ENCODE data around the gene RBBP6. TPM values are rescaled to one million over a fixed set of nuclear protein-coding genes. Genes with fewer than 3 reads are reported as not detected.
A peak's percentile ranks its signal among the peaks of the same experiment; 100 is the strongest.

Gene RBBP6
- polyA plus RNA-seq, 1 of the 3 experiments (the other 2 are of a cell fraction) = 15.1 TPM

DNA sequence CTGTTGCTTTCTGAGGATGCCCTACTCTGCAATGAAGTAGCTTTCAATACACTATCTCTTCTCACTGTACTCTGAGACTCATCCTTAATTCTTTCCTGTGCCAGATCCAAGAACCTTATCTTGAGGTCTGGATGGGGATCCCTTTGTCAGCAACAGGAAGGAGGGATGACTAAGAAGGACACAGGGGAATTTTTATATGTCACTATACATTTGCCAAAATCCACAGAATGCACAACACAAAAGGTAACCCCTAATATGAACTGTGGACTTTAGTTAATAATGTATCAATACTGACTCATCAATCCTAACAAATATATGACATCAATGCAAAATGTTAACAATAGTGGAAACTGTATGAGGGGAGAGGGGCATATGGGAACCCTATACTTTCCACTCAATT lies 4.7 kb upstream of the RBBP6 start:
- Histone ChIP-seq H3K27me3 (ENCODE audit: insufficient read depth) (no peaks in the 10 kb centered on the region), H3K4me1 (ENCODE audit: control insufficient read depth in 1 of 2, insufficient read depth in 2 of 2, low read depth in 1 of 2, low read length in 1 of 2) (peaks cover 0 to 2% of the 10 kb centered on the region in 2 experiments; a peak in 2 of 4 replicates), H3K9me3 (no peaks in the 10 kb centered on the region), H3K9ac (no peak overlapping the region), H4K20me1 (ENCODE audit: insufficient read depth) (no peaks in the 10 kb centered on the region), H3F3A (replicated peaks; ENCODE audit: insufficient read depth) (peaks cover 7% of the 10 kb centered on the region), H3K27ac (ENCODE audit: low read depth in 2 of 2, low read length in 1 of 2) (no peak overlapping the region), H3K36me3 (replicated peaks in 1 of 2; ENCODE audit: control insufficient read depth in 1 of 2, insufficient read depth in 2 of 2, low read length in 1 of 2) (no peaks in the 10 kb centered on the region), H3K4me2 (no peak overlapping the region), H3K9me2 (no peaks in the 10 kb centered on the region), H2AFZ (ENCODE audit: low read depth) (no peak overlapping the region), H3K79me2 (ENCODE audit: insufficient read depth) (peaks cover 2% of the 10 kb centered on the region), H3K4me3 (ENCODE audit: low read depth in 2 of 2, low read length in 1 of 2) (no peak overlapping the region)
- TF ChIP-seq NFIC (IDR thresholded peaks at IDR 0.05; ENCODE audit: borderline replicate concordance) (0 out of 2 replicates have a peak, but pooled peaks have one; percentile 12), EP300 (IDR thresholded peaks at IDR 0.05; ENCODE audit: borderline replicate concordance in 1 of 2, low read depth in 1 of 2, low read length in 1 of 2) (no peak)
- ChIA-PET CTCF (interaction anchor here (1.7 kb wide), 1 partner anchor 11 kb away, joined by 3 read pairs; no protein-coding TSS in a partner anchor), POLR2A (no interaction called here)
- DNase-seq = no peak

DNA sequence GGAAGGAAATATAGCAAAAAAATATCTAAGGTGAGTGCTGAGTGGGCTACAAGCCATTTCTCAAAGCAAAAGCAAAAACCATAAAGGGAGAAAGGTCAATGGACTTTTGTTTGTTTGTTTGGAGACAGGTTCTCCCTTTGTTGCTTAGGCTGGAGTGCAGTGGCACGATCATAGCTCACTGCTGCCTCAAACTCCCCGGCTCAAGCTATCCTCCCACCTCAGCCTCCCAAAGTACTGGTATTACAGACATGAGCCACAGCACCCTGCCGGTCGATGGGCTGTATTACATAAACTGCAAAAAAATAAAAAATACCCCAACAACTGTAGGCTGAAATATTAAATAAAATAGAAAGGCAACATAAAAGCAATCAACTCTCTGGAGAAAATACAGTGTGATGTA lies 3.5 kb upstream of the RBBP6 start:
- peaks cover 0 to 2% of the 10 kb centered on the region in 2 experiments; a peak in 2 of 4 replicates for H3K4me1 ChIP-seq (ENCODE audit: control insufficient read depth in 1 of 2, insufficient read depth in 2 of 2, low read depth in 1 of 2, low read length in 1 of 2)
- H3K36me3 ChIP-seq (replicated peaks in 1 of 2; ENCODE audit: control insufficient read depth in 1 of 2, insufficient read depth in 2 of 2, low read length in 1 of 2) = no peaks in the 10 kb centered on the region
- no peak overlapping the region for H2AFZ ChIP-seq (ENCODE audit: low read depth)
- CTCF ChIA-PET = interaction anchor here (0.6 to 1.7 kb wide), 5 partner anchors 9 to 216 kb away, joined by 3 to 5 read pairs (median 4); no protein-coding TSS in a partner anchor
- POLR2A ChIA-PET = no interaction called here
- no peak overlapping the region for H3K4me2 ChIP-seq
- no peak overlapping the region for H3K4me3 ChIP-seq (ENCODE audit: low read depth in 2 of 2, low read length in 1 of 2)
- 87% methylated on average over 4 of the region's 4 CpGs for WGBS (ENCODE audit: low lambda C conversion rate)
- peaks cover 7% of the 10 kb centered on the region for H3F3A ChIP-seq (replicated peaks; ENCODE audit: insufficient read depth)
- TF ChIP-seq, protein P1, sequence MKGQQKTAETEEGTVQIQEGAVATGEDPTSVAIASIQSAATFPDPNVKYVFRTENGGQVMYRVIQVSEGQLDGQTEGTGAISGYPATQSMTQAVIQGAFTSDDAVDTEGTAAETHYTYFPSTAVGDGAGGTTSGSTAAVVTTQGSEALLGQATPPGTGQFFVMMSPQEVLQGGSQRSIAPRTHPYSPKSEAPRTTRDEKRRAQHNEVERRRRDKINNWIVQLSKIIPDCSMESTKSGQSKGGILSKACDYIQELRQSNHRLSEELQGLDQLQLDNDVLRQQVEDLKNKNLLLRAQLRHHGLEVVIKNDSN (IDR thresholded peaks at IDR 0.05; ENCODE audit: borderline replicate concordance, low read depth) = no peak
- no peak for TF ChIP-seq NFIC (IDR thresholded peaks at IDR 0.05; ENCODE audit: borderline replicate concordance)
- TF ChIP-seq GATA2 (CRISPR knock-in tag; IDR thresholded peaks at IDR 0.05) = no peak
- peaks cover 14% of the 10 kb centered on the region for H3K79me2 ChIP-seq (ENCODE audit: insufficient read depth)
- H3K9ac ChIP-seq = no peak overlapping the region
- peaks cover 8% of the 10 kb centered on the region for H4K20me1 ChIP-seq (ENCODE audit: insufficient read depth)
- H3K27ac ChIP-seq (ENCODE audit: low read depth in 2 of 2, low read length in 1 of 2) = no peak overlapping the region
- no peaks in the 10 kb centered on the region for H3K9me3 ChIP-seq
- DNase-seq = no peak
- H3K9me2 ChIP-seq = no peaks in the 10 kb centered on the region
- no peaks in the 10 kb centered on the region for H3K27me3 ChIP-seq (ENCODE audit: insufficient read depth)

DNA sequence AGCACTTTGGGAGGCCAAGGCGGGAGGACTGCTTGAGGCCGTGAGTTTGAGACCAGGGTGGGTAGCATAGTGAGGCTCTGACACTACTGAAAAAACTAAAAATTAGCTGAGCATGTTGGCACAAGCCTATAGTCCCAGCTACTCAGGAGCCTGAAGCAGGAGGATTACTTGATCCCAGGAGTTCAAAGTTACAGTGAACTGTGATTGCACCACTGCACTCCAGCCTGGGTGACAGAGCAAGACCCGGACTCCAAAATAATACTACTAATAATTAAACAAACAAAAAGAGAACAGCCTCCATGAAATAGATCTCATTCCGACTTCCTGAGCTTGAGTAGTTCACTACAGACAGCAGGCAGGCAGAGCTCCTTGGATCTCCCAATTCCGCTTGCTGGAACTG lies 2.7 kb upstream of the RBBP6 start:
- POLR2A ChIA-PET = no interaction called here
- Histone ChIP-seq H3K79me2 (ENCODE audit: insufficient read depth) (peaks cover 23% of the 10 kb centered on the region), H3K4me2 (no peak overlapping the region), H3K9me3 (no peaks in the 10 kb centered on the region), H3K9ac (no peak overlapping the region), H3K9me2 (no peaks in the 10 kb centered on the region), H3K27ac (ENCODE audit: low read depth in 2 of 2, low read length in 1 of 2) (no peak overlapping the region), H3K36me3 (replicated peaks in 1 of 2; ENCODE audit: control insufficient read depth in 1 of 2, insufficient read depth in 2 of 2, low read length in 1 of 2) (no peaks in the 10 kb centered on the region), H3K4me3 (ENCODE audit: low read depth in 2 of 2, low read length in 1 of 2) (no peak overlapping the region), H3K27me3 (ENCODE audit: insufficient read depth) (no peaks in the 10 kb centered on the region), H2AFZ (ENCODE audit: low read depth) (no peak overlapping the region), H3F3A (replicated peaks; ENCODE audit: insufficient read depth) (peaks cover 7% of the 10 kb centered on the region), H4K20me1 (ENCODE audit: insufficient read depth) (peaks cover 16% of the 10 kb centered on the region), H3K4me1 (ENCODE audit: control insufficient read depth in 1 of 2, insufficient read depth in 2 of 2, low read depth in 1 of 2, low read length in 1 of 2) (peaks cover 0 to 2% of the 10 kb centered on the region in 2 experiments; a peak in 2 of 4 replicates)
- TF ChIP-seq FOXJ3 (CRISPR knock-in tag; IDR thresholded peaks at IDR 0.05) (no peak), SIN3A (IDR thresholded peaks at IDR 0.05; ENCODE audit: borderline replicate concordance, low read depth, low read length) (no peak)
- TF ChIP-seq, protein P2, sequence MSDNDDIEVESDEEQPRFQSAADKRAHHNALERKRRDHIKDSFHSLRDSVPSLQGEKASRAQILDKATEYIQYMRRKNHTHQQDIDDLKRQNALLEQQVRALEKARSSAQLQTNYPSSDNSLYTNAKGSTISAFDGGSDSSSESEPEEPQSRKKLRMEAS (IDR thresholded peaks at IDR 0.05; ENCODE audit: low read depth) = no peak
- DNase-seq = no peak
- 88% methylated on average over 5 of the region's 5 CpGs for WGBS (ENCODE audit: low lambda C conversion rate)
- CTCF ChIA-PET = interaction anchor here (0.8 to 1.7 kb wide), 5 partner anchors 8 to 23 kb away, joined by 3 to 5 read pairs (median 4); no protein-coding TSS in a partner anchor
